MCF 10A (cell line): ENCODE data around the gene NRGN. TPM values are rescaled to one million over a fixed set of nuclear protein-coding genes. Genes with fewer than 3 reads are reported as not detected.

Experiments used
- BruUV-seq: library from RNA; stranded (reverse); fragments of 400-500 nt; replicated peaks from 2 replicates; lab custom pipeline; 2021; lab: Mats Ljungman, UMichigan
- CTCF ChIA-PET: fragments of 300-600 bp; sonication (Branson Sonifier 250); formaldehyde crosslinking; extraction: SDS; loops from one replicate; lab custom pipeline; 2021; ENCODE audit warnings: antibody characterized with exemption, inconsistent platforms; lab: Yijun Ruan, JAX
- POLR2A ChIA-PET: fragments of 300-600, 350-650 bp; sonication (Branson Sonifier 250); formaldehyde crosslinking; extraction: SDS; loops from one replicate; lab custom pipeline; 2020; ENCODE audit warnings: antibody characterized with exemption, inconsistent platforms; lab: Yijun Ruan, JAX
- DNase-seq: peaks from one replicate; pipeline ENCODE4 v3.0.0-alpha.2; 2018; ENCODE audit not compliant: unreplicated experiment
- H3K27ac Mint-ChIP-seq: one replicate; pipeline ENCODE4 v1.8.0; 2022; ENCODE audit warnings: mild to moderate bottlenecking, low read depth, mixed read lengths; ENCODE audit not compliant: unreplicated experiment
- H3K27me3 Mint-ChIP-seq: one replicate; pipeline ENCODE4 v1.8.0; 2022; ENCODE audit warnings: mixed read lengths; ENCODE audit not compliant: insufficient read depth, unreplicated experiment
- H3K36me3 Mint-ChIP-seq: one replicate; pipeline ENCODE4 v1.8.0; 2022; ENCODE audit warnings: mild to moderate bottlenecking, moderate library complexity, mixed read lengths; ENCODE audit not compliant: insufficient read depth, unreplicated experiment
- H3K4me1 Mint-ChIP-seq: one replicate; pipeline ENCODE4 v1.8.0; 2022; ENCODE audit warnings: mixed read lengths; ENCODE audit not compliant: insufficient read depth, unreplicated experiment
- H3K4me3 Mint-ChIP-seq: one replicate; pipeline ENCODE4 v1.8.0; 2022; ENCODE audit warnings: mild to moderate bottlenecking, moderate library complexity, mixed read lengths; ENCODE audit not compliant: unreplicated experiment
- H3K9me3 Mint-ChIP-seq: one replicate; pipeline ENCODE4 v1.8.0; 2022; ENCODE audit warnings: mixed read lengths; ENCODE audit not compliant: unreplicated experiment
- intact Hi-C: fragments of 100-400 bp; cut with micrococcal nuclease; formaldehyde crosslinking; loops from 2 replicates; pipeline ENCODE4 v1.14.1; 2022
- total RNA-seq: library from RNA; stranded (reverse); gene quantifications from 2 replicates; pipeline ENCODE4 v1.2.3, GENCODE V29; 2022
- TF ChIP-seq, protein P1 (sequence below): fragments of 200-600 bp; IDR thresholded peaks from one replicate; pipeline ENCODE4 v1.8.0; 2022; ENCODE audit warnings: antibody characterized with exemption, mild to moderate bottlenecking; ENCODE audit not compliant: unreplicated experiment

NRGN gene
- total RNA-seq, 1 experiment from 2014 or later, result 1.4 TPM

DNA sequence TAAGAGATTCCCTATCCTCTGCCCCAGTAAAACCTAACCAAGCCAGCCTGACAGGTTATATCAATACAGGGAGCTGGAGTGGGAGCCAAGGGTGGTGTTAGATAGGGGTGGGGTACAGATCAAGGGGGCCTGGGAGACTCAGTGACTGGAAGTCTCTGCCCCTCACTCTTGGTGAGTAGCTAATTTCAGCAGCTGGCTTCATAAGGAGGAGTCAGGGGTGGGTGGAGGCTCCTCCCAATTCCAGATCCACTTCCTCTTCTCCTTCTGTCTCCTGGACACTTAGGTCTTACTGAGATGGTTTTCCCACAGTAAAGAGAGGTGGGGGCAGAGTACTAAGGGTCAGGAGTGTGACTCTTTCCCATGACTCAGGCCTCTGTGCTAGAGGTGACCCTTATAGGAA, 13.5 kb downstream of the NRGN start:
- CTCF ChIA-PET, result interaction anchor here (0.6 to 2.4 kb wide), 6 partner anchors 10 to 670 kb away, joined by 3 to 14 read pairs (median 6); no protein-coding TSS in a partner anchor
- BruUV-seq, result no TSS peak
- H3K27ac Mint-ChIP-seq, result no peak overlapping the region
- TF ChIP-seq, protein P1, sequence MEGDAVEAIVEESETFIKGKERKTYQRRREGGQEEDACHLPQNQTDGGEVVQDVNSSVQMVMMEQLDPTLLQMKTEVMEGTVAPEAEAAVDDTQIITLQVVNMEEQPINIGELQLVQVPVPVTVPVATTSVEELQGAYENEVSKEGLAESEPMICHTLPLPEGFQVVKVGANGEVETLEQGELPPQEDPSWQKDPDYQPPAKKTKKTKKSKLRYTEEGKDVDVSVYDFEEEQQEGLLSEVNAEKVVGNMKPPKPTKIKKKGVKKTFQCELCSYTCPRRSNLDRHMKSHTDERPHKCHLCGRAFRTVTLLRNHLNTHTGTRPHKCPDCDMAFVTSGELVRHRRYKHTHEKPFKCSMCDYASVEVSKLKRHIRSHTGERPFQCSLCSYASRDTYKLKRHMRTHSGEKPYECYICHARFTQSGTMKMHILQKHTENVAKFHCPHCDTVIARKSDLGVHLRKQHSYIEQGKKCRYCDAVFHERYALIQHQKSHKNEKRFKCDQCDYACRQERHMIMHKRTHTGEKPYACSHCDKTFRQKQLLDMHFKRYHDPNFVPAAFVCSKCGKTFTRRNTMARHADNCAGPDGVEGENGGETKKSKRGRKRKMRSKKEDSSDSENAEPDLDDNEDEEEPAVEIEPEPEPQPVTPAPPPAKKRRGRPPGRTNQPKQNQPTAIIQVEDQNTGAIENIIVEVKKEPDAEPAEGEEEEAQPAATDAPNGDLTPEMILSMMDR, result no peak
- H3K27me3 Mint-ChIP-seq, result no peaks in the 10 kb centered on the region
- no peaks in the 10 kb centered on the region for H3K36me3 Mint-ChIP-seq
- no peaks in the 10 kb centered on the region for H3K9me3 Mint-ChIP-seq
- no peak overlapping the region for H3K4me3 Mint-ChIP-seq
- POLR2A ChIA-PET, result interaction anchor here (0.7 kb wide), 1 partner anchor 61 kb away, joined by 4 read pairs; no protein-coding TSS in a partner anchor
- intact Hi-C loops, result no loop called here
- DNase-seq, result no peak
- H3K4me1 Mint-ChIP-seq, result no peaks in the 10 kb centered on the region

DNA sequence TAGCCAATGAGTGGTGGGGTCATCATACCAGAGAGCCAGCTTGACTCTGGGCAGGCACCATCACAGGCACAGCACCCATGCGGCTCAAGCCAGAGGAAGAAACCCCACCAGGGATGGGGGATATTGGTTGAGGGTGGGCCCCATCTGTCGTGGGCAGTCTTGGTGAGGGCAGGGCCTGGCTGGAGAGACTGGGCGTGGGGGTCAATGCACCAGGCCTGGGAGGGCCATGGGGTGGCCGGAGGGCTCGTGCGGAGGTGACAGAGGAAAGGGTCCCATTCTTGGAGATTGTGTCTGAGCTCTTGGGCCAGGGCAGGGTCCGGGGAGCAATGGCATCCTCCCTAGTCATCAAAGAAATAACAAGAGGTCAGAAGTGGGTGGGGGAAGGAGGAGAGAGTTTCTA, 13.9 kb downstream of the NRGN start:
- Mint-ChIP-seq H3K4me3 (no peak overlapping the region), H3K9me3 (no peaks in the 10 kb centered on the region), H3K27me3 (no peaks in the 10 kb centered on the region), H3K27ac (no peak overlapping the region), H3K4me1 (no peaks in the 10 kb centered on the region), H3K36me3 (no peaks in the 10 kb centered on the region)
- POLR2A ChIA-PET, result no interaction called here
- TF ChIP-seq, protein P1, result no peak
- DNase-seq, result no peak
- no TSS peak for BruUV-seq
- CTCF ChIA-PET, result interaction anchor here (0.6 to 2.4 kb wide), 6 partner anchors 10 to 670 kb away, joined by 3 to 14 read pairs (median 6); no protein-coding TSS in a partner anchor
- intact Hi-C loops, result no loop called here

DNA sequence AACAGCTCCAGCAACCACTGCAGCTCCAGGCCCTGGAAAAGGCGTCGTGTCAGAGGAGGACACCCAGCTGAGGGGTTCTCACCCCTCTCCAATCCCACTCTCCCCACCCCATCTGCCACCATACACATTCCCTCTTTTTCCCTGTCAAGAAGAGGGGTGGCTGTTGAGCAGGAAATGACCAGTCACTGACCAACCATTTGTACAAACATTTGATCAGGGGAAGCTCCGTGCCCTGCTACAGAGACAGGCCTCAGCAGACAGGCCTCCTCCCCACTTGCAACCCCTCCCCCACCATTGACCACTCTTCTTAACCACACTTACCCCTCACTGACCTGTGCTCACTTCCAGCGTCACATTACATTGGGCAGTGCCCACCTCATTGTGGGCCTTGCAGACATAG, 14.6 kb downstream of the NRGN start:
- H3K27me3 Mint-ChIP-seq, result no peaks in the 10 kb centered on the region
- intact Hi-C loops, result no loop called here
- DNase-seq, result no peak
- H3K4me3 Mint-ChIP-seq, result no peak overlapping the region
- ChIA-PET CTCF (interaction anchor here (0.6 to 1.5 kb wide), 2 partner anchors 15 to 165 kb away, joined by 3 to 5 read pairs; no protein-coding TSS in a partner anchor), POLR2A (no interaction called here)
- no TSS peak for BruUV-seq
- TF ChIP-seq, protein P1, result no peak
- H3K9me3 Mint-ChIP-seq, result no peaks in the 10 kb centered on the region
- no peak overlapping the region for H3K27ac Mint-ChIP-seq
- no peaks in the 10 kb centered on the region for H3K36me3 Mint-ChIP-seq
- no peaks in the 10 kb centered on the region for H3K4me1 Mint-ChIP-seq

DNA sequence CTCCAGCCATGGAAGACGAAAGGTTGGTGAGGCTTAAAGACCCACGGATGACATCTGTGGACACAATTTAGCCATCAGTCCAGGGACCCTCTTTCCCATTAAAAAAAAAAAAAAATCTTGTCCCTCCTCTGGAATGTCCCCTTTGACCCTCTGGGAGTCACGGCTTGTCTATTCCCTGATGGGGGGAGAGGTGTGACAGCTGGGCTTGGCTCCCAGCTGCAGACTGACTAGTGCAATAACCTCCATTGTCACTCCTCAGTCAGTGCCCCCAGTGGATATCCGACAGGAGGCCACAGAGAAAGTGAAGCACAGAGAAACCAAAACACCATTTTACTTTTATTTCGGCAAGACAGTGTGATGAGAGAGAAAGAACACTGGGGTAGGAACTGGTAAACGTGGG, 15.0 kb downstream of the NRGN start:
- H3K27ac Mint-ChIP-seq, result no peak overlapping the region
- no peaks in the 10 kb centered on the region for H3K4me1 Mint-ChIP-seq
- DNase-seq, result no peak
- ChIA-PET CTCF (interaction anchor here (1.5 to 2.5 kb wide), 2 partner anchors 15 to 84 kb away, joined by 5 to 15 read pairs; no protein-coding TSS in a partner anchor), POLR2A (no interaction called here)
- H3K9me3 Mint-ChIP-seq, result no peaks in the 10 kb centered on the region
- H3K36me3 Mint-ChIP-seq, result no peaks in the 10 kb centered on the region
- TF ChIP-seq, protein P1, result no peak
- H3K27me3 Mint-ChIP-seq, result no peaks in the 10 kb centered on the region
- intact Hi-C loops, result no loop called here
- no peak overlapping the region for H3K4me3 Mint-ChIP-seq
- BruUV-seq, result no TSS peak
